ENCODE results near the gene JMJD6.
A peak's percentile ranks its signal among the peaks of the same experiment; 100 is the strongest.

The JMJD6 gene

GRCh38 chr17:76735586-76736348, 9.4 kb upstream of the JMJD6 start:
- Histone ChIP-seq H3K27me3 (ENCODE audit: insufficient read depth, poor library complexity, severe bottlenecking) (no peaks in the 10 kb centered on the region), H3K27ac (ENCODE audit: poor library complexity, severe bottlenecking) (peak overlapping the region; percentile 88), H3K4me3 (ENCODE audit: severe bottlenecking) (peak overlapping the region; percentile 96), H3K36me3 (ENCODE audit: low read depth) (peaks cover 59% of the 10 kb centered on the region), H3K9me3 (ENCODE audit: severe bottlenecking) (no peaks in the 10 kb centered on the region), H3K4me1 (ENCODE audit: insufficient read depth, poor library complexity, severe bottlenecking) (peaks cover 22% of the 10 kb centered on the region)
- ATAC-seq (ENCODE audit: low read depth) (no peak), DNase-seq (ENCODE audit: low spot score) (no peak)
- no peak for TF ChIP-seq CTCF (IDR thresholded peaks at IDR 0.05; ENCODE audit: poor library complexity, severe bottlenecking)

- DNase-seq (ENCODE audit: low spot score) (no peak), ATAC-seq (ENCODE audit: low read depth) (no peak)
- Histone ChIP-seq H3K36me3 (ENCODE audit: low read depth) (peaks cover 63% of the 10 kb centered on the region), H3K27me3 (ENCODE audit: insufficient read depth, poor library complexity, severe bottlenecking) (no peaks in the 10 kb centered on the region), H3K4me3 (ENCODE audit: severe bottlenecking) (peak overlapping the region; percentile 96), H3K9me3 (ENCODE audit: severe bottlenecking) (no peaks in the 10 kb centered on the region), H3K27ac (ENCODE audit: poor library complexity, severe bottlenecking) (peak overlapping the region; percentile 88), H3K4me1 (ENCODE audit: insufficient read depth, poor library complexity, severe bottlenecking) (peaks cover 22% of the 10 kb centered on the region)
- TF ChIP-seq CTCF (IDR thresholded peaks at IDR 0.05; ENCODE audit: poor library complexity, severe bottlenecking) = no peak
Observed at GRCh38 chr17:76735006-76735405, 8.6 kb upstream of the JMJD6 start.

- Histone ChIP-seq H3K4me3 (ENCODE audit: severe bottlenecking) (peak overlapping the region; percentile 96), H3K27ac (ENCODE audit: poor library complexity, severe bottlenecking) (peak overlapping the region; percentile 88), H3K9me3 (ENCODE audit: severe bottlenecking) (no peaks in the 10 kb centered on the region), H3K36me3 (ENCODE audit: low read depth) (peaks cover 70% of the 10 kb centered on the region), H3K27me3 (ENCODE audit: insufficient read depth, poor library complexity, severe bottlenecking) (no peaks in the 10 kb centered on the region), H3K4me1 (ENCODE audit: insufficient read depth, poor library complexity, severe bottlenecking) (peaks cover 22% of the 10 kb centered on the region)
- ATAC-seq (ENCODE audit: low read depth) = no peak
- no peak for TF ChIP-seq CTCF (IDR thresholded peaks at IDR 0.05; ENCODE audit: poor library complexity, severe bottlenecking)
- no peak for DNase-seq (ENCODE audit: low spot score)
Observed at GRCh38 chr17:76734080-76734840, 7.9 kb upstream of the JMJD6 start.

- TF ChIP-seq CTCF (IDR thresholded peaks at IDR 0.05; ENCODE audit: poor library complexity, severe bottlenecking) = no peak
- Histone ChIP-seq H3K36me3 (ENCODE audit: low read depth) (peaks cover 73% of the 10 kb centered on the region), H3K27me3 (ENCODE audit: insufficient read depth, poor library complexity, severe bottlenecking) (no peaks in the 10 kb centered on the region), H3K9me3 (ENCODE audit: severe bottlenecking) (no peaks in the 10 kb centered on the region), H3K4me3 (ENCODE audit: severe bottlenecking) (no peak overlapping the region), H3K4me1 (ENCODE audit: insufficient read depth, poor library complexity, severe bottlenecking) (peaks cover 18% of the 10 kb centered on the region), H3K27ac (ENCODE audit: poor library complexity, severe bottlenecking) (peak overlapping the region; percentile 88)
- DNase-seq (ENCODE audit: low spot score) (no peak), ATAC-seq (ENCODE audit: low read depth) (no peak)
Observed at GRCh38 chr17:76733618-76733957, 7.2 kb upstream of the JMJD6 start.

All from RWPE2 (cell line).